K562 (cell line): ENCODE measurements around the gene LBR. TPM values are rescaled to one million over a fixed set of nuclear protein-coding genes. Genes with fewer than 3 reads are reported as not detected.

Source experiments
- ARID1B ChIP-seq: fragments of 450-650 bp; IDR thresholded peaks from 2 replicates; pipeline ENCODE4 v1.6.1; 2016; ENCODE audit warnings: antibody characterized with exemption, mild to moderate bottlenecking, inconsistent platforms
- CBX3 ChIP-seq, 2 experiments: IDR thresholded peaks; 1 replicate in 1 of 2; 2 replicates in 1 of 2; pipeline ENCODE4 v1.6.1; 2012; ENCODE audit warnings: inconsistent platforms in 2 of 2, low read length in 2 of 2, borderline replicate concordance in 1 of 2, control low read depth in 1 of 2
- CTBP1 ChIP-seq: fragments of 450-650 bp; IDR thresholded peaks from 2 replicates; pipeline ENCODE4 v1.6.1; 2016; ENCODE audit warnings: borderline replicate concordance
- DPF2 ChIP-seq: fragments of 450-650 bp; IDR thresholded peaks from 2 replicates; pipeline ENCODE4 v1.6.1; 2016
- FOS ChIP-seq: IDR thresholded peaks from 3 replicates; pipeline ENCODE4 v1.6.1; 2011; ENCODE audit not compliant: insufficient read length; ENCODE audit errors: extremely low read depth
- FOSL1 ChIP-seq: fragments of 200-800 bp; sonication (Bioruptor generic); conservative IDR thresholded peaks from 2 replicates; pipeline ENCODE4 v1.6.1; 2016; ENCODE audit warnings: missing genetic modification characterization, missing compliant biosample characterization
- HIVEP1 ChIP-seq: fragments of 250-450 bp; sonication (Bioruptor Pico); IDR thresholded peaks from 2 replicates; pipeline ENCODE4 v1.4.0; 2020; ENCODE audit warnings: mild to moderate bottlenecking
- ID3 ChIP-seq, 2 experiments: fragments of 250-450 bp in 1 of 2; fragments of 450-650 bp in 1 of 2; sonication (Bioruptor Pico) in 1 of 2; IDR thresholded peaks; 2 replicates each; pipeline versions ENCODE4 v1.6.1 to v1.8.0; 2016 to 2021; ENCODE audit warnings: mild to moderate bottlenecking in 2 of 2, moderate library complexity in 2 of 2, missing compliant biosample characterization in 1 of 2, missing genetic modification characterization in 1 of 2
- JUND ChIP-seq, 2 experiments: IDR thresholded peaks; 2 replicates in 1 of 2; 3 replicates in 1 of 2; pipeline ENCODE4 v1.6.1; 2011; ENCODE audit warnings: borderline replicate concordance in 2 of 2, low read depth in 2 of 2, low read length in 2 of 2, improper control_type of control experiment in 1 of 2, missing biosample characterization in 1 of 2, missing genetic modification characterization in 1 of 2, missing genetic modification reagents in 1 of 2
- KAT7 ChIP-seq: sonication (generic); formaldehyde crosslinking; IDR thresholded peaks from 2 replicates; pipeline ENCODE4 v1.8.0; 2022; ENCODE audit warnings: missing genetic modification reagents, mild to moderate bottlenecking, borderline replicate concordance
- NCOR1 ChIP-seq: fragments of 450-650 bp; IDR thresholded peaks from 2 replicates; pipeline ENCODE4 v1.6.1; 2016; ENCODE audit warnings: mild to moderate bottlenecking, moderate library complexity
- NFE2 ChIP-seq: IDR thresholded peaks from 2 replicates; pipeline ENCODE4 v1.6.1; 2014; ENCODE audit warnings: antibody characterized with exemption, low read depth
- PBX2 ChIP-seq, 2 experiments: IDR thresholded peaks in 1 of 2; conservative IDR thresholded peaks in 1 of 2; 2 replicates each; pipeline ENCODE4 v1.6.1; 2016; ENCODE audit warnings: low read depth in 2 of 2, mild to moderate bottlenecking in 1 of 2, missing compliant biosample characterization in 1 of 2, missing genetic modification characterization in 1 of 2, moderate library complexity in 1 of 2
- SMARCE1 ChIP-seq: fragments of 450-650 bp; IDR thresholded peaks from 2 replicates; pipeline ENCODE4 v1.7.1; 2016; ENCODE audit warnings: mild to moderate bottlenecking
- ZNF146 ChIP-seq: IDR thresholded peaks from one replicate; pipeline ENCODE4 v1.6.1; 2018; ENCODE audit warnings: missing compliant biosample characterization; ENCODE audit not compliant: unreplicated experiment
- ZNF407 ChIP-seq: fragments of 450-650 bp; IDR thresholded peaks from 2 replicates; pipeline ENCODE4 v1.6.1; 2016; ENCODE audit warnings: low read depth
- ZNF507 ChIP-seq: conservative IDR thresholded peaks from 2 replicates; pipeline ENCODE4 v1.6.1; 2017; ENCODE audit warnings: missing genetic modification characterization, missing compliant biosample characterization
- polyA plus RNA-seq, 8 experiments: library from polyadenylated mRNA; depleted of rRNA in 4 of 8; stranded (reverse) in 5 of 8; unstranded in 3 of 8; fragments of >200 nt; fragmentation: Nextera tagmentation in 2 of 8; fragmentation: Illumina TruSeq in 1 of 8; extraction: Ambion mirVana in 2 of 8; extraction: Trizol in 1 of 8; gene quantifications; 2 replicates each; pipeline versions ENCODE4 v1.2.1 to v1.2.3, GENCODE V29; 2011 to 2014; ENCODE audit warnings: inconsistent platforms in 1 of 8, missing spikeins in 1 of 8
- total RNA-seq, 7 experiments: library from RNA; depleted of rRNA in 6 of 7; stranded (reverse); fragments of >200 nt in 6 of 7; fragmentation: Illumina TruSeq in 2 of 7; extraction: Trizol in 2 of 7; gene quantifications; 2 replicates each; pipeline versions ENCODE4 v1.2.1 to v1.2.3, GENCODE V29; 2011 to 2021; ENCODE audit warnings: low replicate concordance in 1 of 7

LBR gene
- total and polyA plus RNA-seq, 9 of the 15 experiments (the other 6 are each of a cell fraction or from before 2014, with no cell fraction given): 102 to 229 (median 197) TPM

- TF ChIP-seq PBX2 (CRISPR knock-in tag; IDR thresholded peaks at IDR 0.05; ENCODE audit: low read depth): no peak
- peak; percentile 40; the same call in 1 of the 2 replicates for TF ChIP-seq PBX2 (tag; conservative IDR thresholded peaks at IDR 0.05; ENCODE audit: low read depth)
- TF ChIP-seq HIVEP1 (CRISPR knock-in tag): no peak
- TF ChIP-seq DPF2: peak; percentile 65
- TF ChIP-seq KAT7 (CRISPR knock-in tag): no peak
- TF ChIP-seq FOS: peak; percentile 68
- TF ChIP-seq ZNF507: no peak
- peak; percentile 56; the same call in 1 of the 2 replicates for TF ChIP-seq NFE2
- no peak for TF ChIP-seq ZNF407
- TF ChIP-seq CTBP1: 0 out of 2 replicates have a peak, but pooled peaks have one; percentile 13
- peak; percentile 65; the same call in 1 of the 2 replicates for TF ChIP-seq SMARCE1
- no peak for TF ChIP-seq ZNF146 (CRISPR knock-in tag)
- peak; percentile 40; the same call in 1 of the 2 replicates for TF ChIP-seq NCOR1
- TF ChIP-seq ARID1B: peak; percentile 75
- peak; percentile 92; the same call in 1 of the 2 replicates for TF ChIP-seq JUND (IDR thresholded peaks at IDR 0.05; ENCODE audit: borderline replicate concordance, low read depth, low read length)
- TF ChIP-seq JUND (tag; IDR thresholded peaks at IDR 0.05; ENCODE audit: borderline replicate concordance, low read depth, low read length): peak; percentile 80; the same call in 2 of the 3 replicates
- TF ChIP-seq ID3 (CRISPR knock-in tag; IDR thresholded peaks at IDR 0.05): no peak
- 0 out of 2 replicates have a peak, but pooled peaks have one; percentile 32 for TF ChIP-seq ID3 (tag; IDR thresholded peaks at IDR 0.05)
- TF ChIP-seq CBX3 (IDR thresholded peaks at IDR 0.05; ENCODE audit: borderline replicate concordance in 1 of 2, low read length in 2 of 2): peak in 1 of 2 experiments; percentile 54; a peak in 1 of 3 replicates
- peak; percentile 97 for TF ChIP-seq FOSL1 (tag)
These were observed 26.9 kb upstream of the LBR start (continued) for GRCh38 chr1:225454733-225455132.
